GM20000 (cell line): ENCODE results near the gene SFTPD.
"Not testable (repeated sequence)": the region's sequence is repeated elsewhere in the genome, so short reads cannot be mapped to it uniquely, and the experiment has no call there.

ENCODE experiments used
- DNase-seq: peaks from one replicate; pipeline ENCODE4 v3.0.0; 2012; ENCODE audit warnings: low spot score
- CTCF ChIP-seq: IDR thresholded peaks from 2 replicates; pipeline ENCODE4 v1.5.1; 2012; ENCODE audit warnings: mild to moderate bottlenecking, control low read depth; ENCODE audit errors: extremely low read depth, missing control alignments

Gene SFTPD

GRCh38 chr10:79948976-79949722 is at the start of gene SFTPD:
SFTPD (minus strand) TSS chr10:79949105; CDS start chr10:79946659, 2,446 bp downstream.
- no peak for TF ChIP-seq CTCF
- no peak for DNase-seq

GRCh38 chr10:79995979-79996634 is 47.2 kb upstream of the SFTPD start:
- DNase-seq = no peak
- no peak for TF ChIP-seq CTCF

DNA sequence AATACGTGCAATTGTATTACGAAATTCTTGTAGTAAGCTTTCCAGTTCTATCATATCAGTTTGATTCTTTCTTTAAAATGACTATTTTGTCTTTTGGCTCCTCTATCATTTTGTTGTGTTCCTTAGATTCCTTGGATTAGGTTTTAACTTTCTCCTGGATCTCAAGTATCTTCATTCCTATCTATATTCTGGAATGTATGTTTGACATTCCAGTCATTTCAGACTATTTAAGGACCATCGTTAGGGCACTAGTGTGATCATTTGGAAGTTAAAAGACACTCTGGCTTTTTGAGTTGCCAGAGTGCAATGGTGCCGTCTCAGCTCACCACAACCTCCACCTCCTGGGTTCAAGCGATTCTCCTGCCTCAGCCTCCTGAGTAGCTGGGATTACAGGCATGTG is 45.7 kb upstream of the SFTPD start:
- no peak for TF ChIP-seq CTCF
- no peak for DNase-seq

- not testable (repeated sequence) for DNase-seq
Observed at GRCh38 chr10:79988199-79988598, 39.3 kb upstream of the SFTPD start.

DNA sequence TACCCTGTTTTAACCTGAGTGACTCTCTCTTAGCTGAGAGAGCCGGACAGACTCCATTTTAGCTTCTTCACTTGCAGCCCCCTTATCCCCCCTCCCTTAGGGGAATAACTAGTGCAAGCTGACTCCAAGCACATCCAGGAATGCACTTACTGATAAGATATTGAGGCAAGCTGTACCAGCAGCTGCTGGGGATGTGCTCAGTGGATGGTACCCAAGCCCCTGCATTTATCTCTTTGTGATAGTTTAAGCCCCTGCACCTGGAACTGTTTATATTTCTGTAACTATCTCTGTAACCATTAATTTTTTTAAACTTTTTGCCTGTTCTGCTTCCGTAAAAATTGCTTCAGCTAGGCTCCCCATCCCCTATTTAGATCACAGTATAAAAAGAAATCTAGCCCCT is 37.8 kb upstream of the SFTPD start:
- DNase-seq = not testable (repeated sequence)

DNA sequence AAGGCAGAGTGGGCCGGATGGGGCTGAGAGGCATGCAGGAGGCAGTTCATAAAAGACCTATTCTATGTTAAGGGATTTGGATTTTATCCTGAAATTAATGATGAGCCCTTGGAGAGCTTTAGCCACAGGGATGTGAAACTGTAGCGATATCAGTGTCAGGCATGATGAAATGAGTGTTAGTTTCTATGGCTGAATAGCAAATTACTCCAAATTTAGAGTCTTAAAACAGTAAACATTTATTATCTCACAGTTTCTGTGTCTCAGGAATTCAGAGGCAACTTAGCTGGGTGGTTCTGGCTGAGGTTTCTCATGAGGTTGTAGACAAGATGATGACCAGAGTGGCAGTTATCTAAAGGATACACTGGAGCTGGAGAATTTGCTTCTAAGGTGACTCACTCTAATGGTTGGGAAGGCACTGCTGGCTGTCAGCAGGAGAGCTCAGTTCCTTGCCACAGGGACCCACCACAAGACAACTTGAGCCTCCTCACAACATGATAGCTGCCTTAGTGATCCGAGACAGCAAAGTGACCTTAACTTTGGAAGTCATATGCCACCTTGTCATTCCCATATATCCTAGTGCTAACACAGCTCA is 36.7 kb upstream of the SFTPD start:
- TF ChIP-seq CTCF = no peak
- DNase-seq = no peak

GRCh38 chr10:79984851-79985250 is 35.9 kb upstream of the SFTPD start:
- TF ChIP-seq CTCF = no peak
- DNase-seq = no peak

- no peak for TF ChIP-seq CTCF
- DNase-seq = no peak
Observed at GRCh38 chr10:79983286-79983909, 34.5 kb upstream of the SFTPD start.
